Vagina (tissue), 2 donors: Measurements from ENCODE around the gene HADHA.

ENCODE experiments used
- CTCF ChIP-seq, 3 experiments: fragments of 450-650 bp in 2 of 3; fragments of 200-600 bp in 1 of 3; sonication (generic) in 1 of 3; IDR thresholded peaks; one replicate each; pipeline ENCODE4 v1.5.1; 2017 to 2019; ENCODE audit warnings: antibody characterized with exemption in 3 of 3, mild to moderate bottlenecking in 2 of 3, moderate library complexity in 2 of 3
- POLR2A ChIP-seq, 2 donors: fragments of 450-650 bp; IDR thresholded peaks; one replicate each; pipeline ENCODE4 v1.6.1; 2017; ENCODE audit warnings: antibody characterized with exemption in 2 of 2, mild to moderate bottlenecking in 2 of 2, moderate library complexity in 2 of 2
- POLR2AphosphoS5 ChIP-seq, 2 donors: sonication (generic); formaldehyde crosslinking; IDR thresholded peaks; one replicate each; pipeline ENCODE4 v1.9.0; 2017; ENCODE audit warnings: antibody characterized with exemption in 2 of 2, mild to moderate bottlenecking in 2 of 2, low read depth in 1 of 2; ENCODE audit not compliant: insufficient read depth in 1 of 2

GRCh38 chr2:26191316-26192159 is 52.9 kb downstream of the HADHA start:
- TF ChIP-seq POLR2A (IDR thresholded peaks at IDR 0.05) (no peak), CTCF (IDR thresholded peaks at IDR 0.05) (no peak), POLR2AphosphoS5 (IDR thresholded peaks at IDR 0.05; ENCODE audit: insufficient read depth in 1 of 2, low read depth in 1 of 2) (no peak)
